Measurements from ENCODE around the gene ALOX5.
"Not testable (repeated sequence)": the region's sequence is repeated elsewhere in the genome, so short reads cannot be mapped to it uniquely, and the experiment has no call there.

ALOX5 gene

DNA sequence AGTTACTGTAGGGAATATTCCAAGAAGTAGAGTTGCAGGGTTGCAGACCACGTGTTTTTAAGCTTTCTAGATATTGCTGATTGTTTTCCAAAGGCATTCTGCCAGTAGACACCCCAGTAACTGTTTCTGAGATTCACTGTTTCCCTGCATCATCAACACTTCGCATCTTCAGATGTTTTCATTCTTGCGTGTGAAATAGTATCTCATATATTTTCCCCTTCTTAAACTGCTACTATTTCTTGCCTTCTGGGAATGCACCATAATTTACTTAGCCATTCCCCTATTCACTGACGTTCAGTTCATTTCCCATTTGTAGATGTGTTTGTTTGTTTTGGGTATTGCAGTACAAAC lies 30.7 kb downstream of the ALOX5 start:
- DNase-seq (ENCODE audit: low spot score): no peak

DNA sequence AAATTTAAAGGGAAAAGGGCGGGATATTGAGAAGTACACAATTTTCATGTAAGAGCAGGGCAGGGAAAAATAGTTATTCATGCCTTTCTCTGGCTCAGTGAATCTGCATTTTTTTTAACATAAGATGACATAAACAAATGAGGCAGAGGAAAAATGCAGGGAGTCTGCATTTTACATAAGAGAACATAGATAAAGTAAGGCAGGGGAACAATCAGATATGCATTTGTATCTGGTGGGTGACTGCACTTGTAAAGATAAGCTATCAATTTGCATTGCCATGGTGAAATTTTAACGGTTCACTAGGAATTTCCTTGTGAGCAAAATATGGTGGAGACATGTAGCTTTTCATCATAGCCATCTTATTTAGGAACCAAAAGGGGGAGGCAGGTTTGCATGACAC lies 33.5 kb downstream of the ALOX5 start:
- no peak for DNase-seq (ENCODE audit: low spot score)

DNA sequence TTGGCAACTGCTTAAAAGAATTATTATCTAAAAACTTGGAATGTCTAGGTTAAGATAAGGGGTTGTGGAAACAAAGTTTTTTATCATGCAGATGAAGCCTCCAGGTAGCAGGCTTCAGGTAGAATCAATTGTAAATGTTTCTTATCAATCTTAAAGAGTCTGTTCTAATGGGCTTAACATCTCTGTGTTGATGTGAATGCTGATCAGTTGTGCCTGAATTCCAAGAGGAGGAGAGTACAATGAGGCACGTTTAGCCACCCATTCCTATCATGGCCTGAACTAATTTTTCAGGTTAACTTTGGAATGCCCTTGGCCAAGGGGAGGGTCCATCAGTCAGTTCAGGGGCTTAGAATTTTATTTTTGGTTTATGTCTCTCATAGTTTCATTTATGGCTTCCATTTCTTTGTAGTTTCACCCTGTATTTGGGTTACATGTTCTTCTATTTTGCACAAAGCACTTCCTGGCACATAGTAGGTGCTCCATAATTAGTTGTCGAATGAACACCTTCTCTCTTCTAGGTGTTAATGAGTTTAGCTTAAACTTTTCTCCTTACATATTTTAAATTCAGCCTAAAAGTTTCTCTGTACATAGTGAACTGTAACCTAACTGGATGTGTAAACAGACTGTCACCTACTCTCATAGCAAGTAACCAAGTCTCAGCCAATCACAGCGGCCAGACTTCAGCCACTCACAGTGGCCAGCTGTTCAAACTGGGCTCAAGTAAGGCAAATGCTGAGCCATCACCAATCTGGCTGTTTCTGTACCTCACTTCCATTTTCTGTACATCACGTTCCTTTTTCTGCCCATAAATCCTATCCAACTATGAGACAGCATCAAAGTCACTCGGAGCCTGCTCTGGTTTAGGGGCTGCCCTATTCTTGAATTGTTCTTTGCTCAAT lies 34.7 kb downstream of the ALOX5 start:
- no peak for DNase-seq (ENCODE audit: low spot score)

DNA sequence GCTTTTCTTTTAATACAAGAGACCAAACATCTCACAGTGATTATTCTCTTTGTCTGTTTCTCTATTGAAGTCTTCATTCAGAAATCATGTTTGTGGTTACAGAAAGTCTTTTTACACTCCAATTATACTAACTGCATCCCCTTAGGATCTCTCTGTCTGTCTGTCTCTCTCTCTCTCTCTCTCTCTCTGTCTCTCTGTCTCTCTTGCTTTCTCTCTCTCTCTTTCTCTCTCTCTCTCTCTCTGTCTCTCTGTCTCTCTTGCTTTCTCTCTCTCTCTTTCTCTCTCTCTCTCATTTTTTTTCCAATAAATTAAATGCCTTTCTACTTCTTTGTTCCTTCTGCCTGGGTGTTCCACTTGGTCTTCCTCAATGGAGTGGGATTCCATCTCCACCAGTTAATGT lies 35.3 kb downstream of the ALOX5 start:
- not testable (repeated sequence) for DNase-seq (ENCODE audit: low spot score)

DNA sequence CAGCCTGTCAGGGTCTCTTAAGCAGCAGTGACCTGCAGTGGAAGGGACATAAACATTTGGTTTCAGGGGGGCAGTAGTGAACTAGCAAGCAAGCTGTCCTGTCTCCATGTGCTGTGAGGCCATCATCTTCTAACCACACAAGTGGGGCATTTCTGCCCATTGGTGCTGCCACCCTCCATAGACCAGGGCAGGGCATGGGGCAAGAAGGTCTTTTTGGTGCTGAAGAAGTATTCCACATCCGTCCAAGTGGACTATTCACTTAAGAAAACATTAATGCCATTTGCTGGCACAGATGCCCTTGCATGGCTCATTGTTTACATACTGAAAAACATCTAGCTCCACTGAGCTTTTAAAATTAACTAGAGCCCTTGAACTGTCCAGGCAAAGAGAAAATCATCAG lies 35.8 kb downstream of the ALOX5 start:
- DNase-seq (ENCODE audit: low spot score): no peak

DNA sequence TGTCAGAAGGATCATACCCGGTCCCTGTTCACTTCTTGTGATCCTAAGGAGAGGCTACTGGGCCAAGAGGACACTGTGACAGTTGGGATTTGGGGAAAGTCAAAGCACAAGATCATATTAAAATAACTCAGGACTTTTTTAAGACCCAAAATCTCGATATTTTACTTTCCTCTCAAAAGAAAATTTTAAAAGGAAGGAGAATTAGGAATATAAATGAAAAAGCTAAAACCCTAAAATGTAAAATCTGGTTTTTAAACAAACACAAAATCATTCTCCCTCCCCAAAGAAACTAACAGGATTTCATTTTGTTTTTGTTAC lies 36.4 kb downstream of the ALOX5 start:
- DNase-seq (ENCODE audit: low spot score): no peak

DNA sequence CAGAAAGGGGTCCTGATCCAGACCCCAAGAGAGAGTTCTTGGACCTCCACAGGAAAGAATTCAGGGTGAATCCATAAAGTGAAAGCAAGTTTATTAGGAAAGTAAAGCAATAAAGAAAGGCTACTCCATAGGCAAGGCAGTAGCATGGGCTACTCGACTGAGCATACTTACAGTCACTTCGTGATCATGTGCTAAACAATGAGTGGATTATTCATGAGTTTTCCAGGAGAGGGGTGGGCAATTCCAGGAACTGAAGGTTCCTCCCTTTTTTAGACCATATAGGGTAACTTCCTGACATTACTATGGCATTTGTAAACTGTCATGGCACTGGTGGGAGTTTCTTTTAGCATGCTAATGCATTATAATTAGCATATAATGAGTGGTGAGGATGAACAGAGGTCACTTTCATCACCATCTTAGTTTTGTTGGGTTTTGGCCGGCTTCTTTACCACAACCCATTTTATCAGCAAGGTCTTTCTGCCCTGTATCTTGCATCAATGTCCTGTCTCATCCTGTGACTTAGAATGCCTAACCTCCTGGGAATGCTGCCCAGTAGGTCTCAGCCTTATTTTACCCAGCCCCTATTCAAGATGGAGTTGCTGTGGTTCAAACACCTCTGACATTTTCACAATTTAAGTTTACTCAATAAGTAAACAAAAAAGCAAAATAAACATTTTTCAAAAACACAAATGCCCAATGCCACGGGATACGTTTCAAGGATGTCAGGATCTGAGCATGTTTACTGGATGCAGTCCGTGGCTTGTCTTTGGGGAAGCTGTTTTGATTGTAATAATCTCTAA lies 37.0 kb downstream of the ALOX5 start:
- DNase-seq (ENCODE audit: low spot score): no peak

DNA sequence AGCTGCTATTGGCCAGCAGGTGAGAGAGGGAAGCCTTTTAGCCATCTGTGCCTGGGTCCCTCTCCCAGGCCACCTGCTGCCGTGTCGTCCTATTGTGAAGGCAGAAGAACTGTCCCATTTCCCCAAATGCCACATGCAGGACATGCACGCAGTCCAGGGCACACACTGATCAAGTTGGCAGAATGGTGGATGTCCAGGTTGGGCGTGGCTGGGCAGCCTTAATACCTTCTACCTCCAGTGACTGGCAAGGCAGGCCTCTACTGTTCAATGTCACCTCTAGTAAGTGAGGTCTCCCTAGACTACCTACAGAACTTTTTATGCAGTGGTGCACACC lies 37.6 kb downstream of the ALOX5 start:
- peak; percentile 44 for DNase-seq (ENCODE audit: low spot score)

DNA sequence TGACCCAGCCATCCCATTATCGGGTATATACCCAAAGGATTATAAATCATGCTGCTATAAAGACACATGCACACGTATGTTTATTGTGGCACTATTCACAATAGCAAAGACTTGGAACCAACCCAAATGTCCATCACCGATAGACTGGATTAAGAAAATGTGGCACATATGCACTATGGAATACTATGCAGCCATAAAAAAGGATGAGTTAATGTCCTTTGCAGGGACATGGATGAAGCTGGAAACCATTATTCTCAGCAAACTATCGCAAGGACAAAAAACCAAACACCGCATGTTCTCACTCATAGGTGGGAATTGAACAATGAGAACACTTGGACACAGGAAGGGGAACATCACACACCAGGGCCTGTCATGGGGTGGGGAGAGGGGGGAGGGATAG lies 41.0 kb downstream of the ALOX5 start:
- not testable (repeated sequence) for DNase-seq (ENCODE audit: low spot score)

DNA sequence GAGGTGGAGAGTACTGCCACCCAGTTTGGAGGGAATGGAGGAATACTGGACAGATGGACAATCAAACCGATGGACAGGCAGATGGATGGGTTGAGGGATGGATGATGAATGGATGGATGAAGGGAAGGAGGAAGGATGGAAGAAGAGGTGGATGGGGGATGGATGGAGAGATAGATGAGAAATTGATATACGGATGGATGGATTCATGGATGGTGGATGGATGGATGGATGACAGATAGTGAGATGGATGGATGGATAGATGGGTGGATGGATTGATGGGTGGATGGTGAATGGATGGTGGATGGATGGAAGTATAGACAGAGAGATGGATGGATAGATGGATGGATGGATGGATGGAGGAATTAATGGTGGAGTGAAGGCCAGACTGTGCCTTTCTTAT lies 42.6 kb downstream of the ALOX5 start:
- DNase-seq (ENCODE audit: low spot score): no peak

DNA sequence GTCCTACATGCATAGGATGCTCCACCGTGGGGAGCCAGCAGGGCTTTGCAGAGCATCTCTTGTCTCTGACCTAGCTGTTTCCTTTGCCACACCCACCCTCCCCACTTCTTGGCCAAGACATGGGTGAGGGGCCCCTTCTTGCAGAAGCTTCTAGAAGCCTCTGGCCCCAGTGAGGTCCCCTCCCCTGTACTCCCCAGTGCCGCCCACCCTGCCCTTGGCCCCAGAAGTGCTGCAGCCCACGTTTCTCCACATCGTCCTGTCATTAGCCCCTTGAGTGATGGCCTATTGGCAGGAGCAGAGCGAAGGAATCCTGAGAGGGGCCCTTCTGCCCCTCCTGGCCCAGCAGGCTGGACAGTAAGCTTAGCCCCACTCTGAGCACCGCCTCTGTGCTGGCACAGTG lies 43.7 kb downstream of the ALOX5 start:
- DNase-seq (ENCODE audit: low spot score): no peak

DNA sequence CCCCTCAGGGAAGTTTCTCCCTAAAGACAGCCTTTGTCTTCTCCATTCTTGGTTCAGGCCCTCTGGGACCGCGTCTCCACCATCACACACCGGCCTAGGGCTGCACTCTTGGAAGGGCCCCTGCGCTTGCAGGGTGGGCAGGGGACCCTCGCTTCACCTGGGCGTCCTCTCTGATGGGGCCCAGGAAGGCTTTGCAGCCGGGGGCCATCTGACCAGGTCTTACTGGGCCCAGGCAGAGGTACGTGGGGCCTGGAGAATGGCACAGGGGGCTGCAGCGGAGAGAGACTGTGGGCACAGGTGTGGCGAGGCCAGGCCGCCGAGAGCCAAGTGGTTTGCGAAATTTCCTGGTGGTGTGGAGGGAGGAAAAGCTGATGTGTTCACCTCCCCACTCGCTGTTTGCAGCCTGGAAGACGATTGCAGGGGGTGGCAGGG lies 44.4 kb downstream of the ALOX5 start:
- no peak for DNase-seq (ENCODE audit: low spot score)

DNA sequence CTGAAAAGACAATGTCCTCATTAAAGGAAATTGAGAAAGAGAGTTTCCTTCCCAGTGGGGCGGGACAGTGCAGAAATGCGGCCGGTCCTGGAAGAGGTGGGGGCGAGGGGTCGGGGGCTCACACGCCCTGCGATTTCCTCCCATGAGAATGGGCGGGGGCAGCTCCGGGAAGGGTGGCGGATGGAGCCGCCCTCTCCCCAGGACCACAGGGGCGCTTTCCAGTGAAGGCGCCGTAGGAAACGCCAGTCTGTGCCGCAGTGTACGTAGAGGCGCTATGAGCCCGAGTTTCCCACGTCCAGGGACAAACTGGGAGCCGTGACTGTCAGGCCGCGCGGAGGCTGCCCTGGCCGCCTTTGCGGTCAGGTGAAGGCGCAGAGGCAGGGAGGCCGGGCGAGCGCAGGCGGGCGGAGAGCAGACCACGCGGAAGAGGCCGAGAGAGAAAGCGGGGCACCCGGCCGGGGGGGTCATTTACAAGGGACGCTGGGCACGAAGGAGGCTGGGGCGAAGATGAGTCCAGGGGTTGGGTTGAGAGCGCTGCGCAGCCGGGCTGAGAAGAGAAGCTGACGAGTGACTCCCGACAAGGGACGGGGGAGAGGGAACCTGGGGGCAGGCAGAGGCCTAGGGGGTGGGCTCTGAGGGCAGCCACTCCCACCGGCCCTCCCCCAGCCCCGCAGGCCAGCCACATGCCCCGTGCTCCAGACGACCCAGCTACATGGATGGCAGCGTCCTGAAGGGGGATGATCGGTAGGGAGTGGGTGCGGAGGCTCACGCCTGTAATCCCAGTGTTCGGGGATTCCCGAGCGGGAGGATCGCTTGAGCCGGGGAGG lies 45.0 kb downstream of the ALOX5 start:
- peak; percentile 46 for DNase-seq (ENCODE audit: low spot score)

DNA sequence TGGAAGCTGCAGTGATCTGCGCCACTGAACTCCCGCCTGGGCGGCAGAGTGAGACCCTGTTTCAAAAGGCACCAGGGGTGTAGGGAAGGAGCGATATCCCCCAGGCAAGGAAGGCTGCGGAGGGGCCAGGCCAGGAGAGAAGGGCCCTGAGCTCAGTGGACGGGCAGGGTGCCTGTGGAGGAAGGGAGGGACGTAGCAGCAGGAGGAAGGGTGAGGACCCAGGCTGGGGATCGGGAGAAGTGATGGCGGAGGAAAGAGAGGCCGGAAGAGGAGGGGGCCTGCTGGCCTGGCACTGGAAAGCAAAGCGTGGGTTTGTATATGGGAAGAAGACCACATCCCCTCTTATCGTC lies 45.6 kb downstream of the ALOX5 start:
- no peak for DNase-seq (ENCODE audit: low spot score)

DNA sequence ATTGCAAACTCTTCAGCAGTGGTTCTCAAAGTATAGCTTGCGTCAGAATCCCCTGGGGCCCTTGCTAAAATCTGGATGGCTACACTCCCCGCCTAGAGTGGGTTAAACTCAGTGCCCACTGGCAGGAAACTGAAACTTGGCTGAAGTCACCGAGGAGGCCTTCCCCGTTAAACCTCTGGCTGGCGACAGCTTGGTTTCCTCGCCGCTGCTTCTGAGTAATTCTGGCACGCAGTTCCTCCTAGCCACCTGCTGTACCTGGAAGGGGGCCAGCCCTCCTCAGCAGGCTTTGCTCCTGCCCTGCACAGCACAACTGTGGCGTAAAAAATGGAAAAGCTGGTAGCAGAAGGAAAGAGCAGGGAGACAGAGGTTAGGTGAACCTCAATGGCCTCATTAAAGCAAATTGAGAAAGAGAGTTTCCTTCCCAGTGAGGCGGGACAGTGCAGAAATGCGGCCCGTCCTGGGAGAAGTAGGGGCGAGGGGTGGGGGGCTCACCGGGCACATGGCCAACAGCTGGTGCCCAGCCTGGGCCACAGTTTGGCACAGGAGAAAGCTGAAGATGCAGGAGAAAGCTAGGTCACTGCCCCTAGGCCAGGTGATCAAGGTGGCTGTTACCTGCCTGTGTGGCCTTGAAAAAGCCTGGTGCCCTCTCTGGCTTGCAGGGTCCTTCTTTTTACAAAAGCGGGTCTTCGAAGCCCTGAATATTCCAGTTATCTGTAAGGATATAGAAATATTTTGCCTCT lies 46.6 kb downstream of the ALOX5 start:
- peak; percentile 74 for DNase-seq (ENCODE audit: low spot score)

DNA sequence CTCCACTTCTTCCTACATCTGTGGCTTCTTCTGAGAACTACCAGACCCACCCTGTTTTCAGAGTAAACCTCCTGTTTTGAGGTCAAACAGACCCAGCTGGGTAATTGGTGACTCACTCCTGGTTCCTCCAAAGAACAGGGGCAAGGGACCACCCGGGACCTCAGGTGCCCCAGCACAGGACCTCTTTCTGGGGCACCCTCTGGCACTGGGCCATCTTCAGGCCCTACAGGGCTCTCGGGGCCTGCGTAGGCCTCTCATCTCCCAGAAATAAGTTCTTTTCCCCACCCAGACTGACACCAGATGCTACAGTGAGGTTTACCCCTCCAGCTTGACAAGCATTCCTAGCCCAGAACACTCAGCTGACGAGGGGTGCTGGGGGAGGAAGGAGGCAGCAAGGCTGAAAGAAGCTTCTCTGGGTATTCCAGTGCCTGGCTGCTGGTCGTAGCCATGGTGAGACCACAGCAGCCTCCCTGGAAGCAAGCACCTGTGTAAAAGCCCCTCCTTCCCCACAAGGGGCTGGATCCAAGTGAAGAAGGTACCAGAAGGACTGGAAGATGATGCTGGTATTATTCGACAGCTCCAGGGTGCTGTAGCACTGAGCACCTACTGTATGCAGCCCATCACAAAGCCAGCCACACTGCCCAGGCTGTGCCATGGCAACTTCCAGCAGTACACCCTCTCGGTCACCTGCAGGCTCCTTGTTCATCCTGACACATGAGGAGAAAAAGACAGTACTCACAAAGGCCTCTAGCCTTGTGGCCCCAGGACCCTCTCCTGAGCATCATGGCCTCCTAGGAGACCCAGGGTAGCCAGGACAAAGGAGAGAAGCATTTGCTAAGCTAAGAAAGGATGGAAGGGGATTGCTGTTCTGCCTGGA lies 47.4 kb downstream of the ALOX5 start:
- DNase-seq (ENCODE audit: low spot score): no peak

DNA sequence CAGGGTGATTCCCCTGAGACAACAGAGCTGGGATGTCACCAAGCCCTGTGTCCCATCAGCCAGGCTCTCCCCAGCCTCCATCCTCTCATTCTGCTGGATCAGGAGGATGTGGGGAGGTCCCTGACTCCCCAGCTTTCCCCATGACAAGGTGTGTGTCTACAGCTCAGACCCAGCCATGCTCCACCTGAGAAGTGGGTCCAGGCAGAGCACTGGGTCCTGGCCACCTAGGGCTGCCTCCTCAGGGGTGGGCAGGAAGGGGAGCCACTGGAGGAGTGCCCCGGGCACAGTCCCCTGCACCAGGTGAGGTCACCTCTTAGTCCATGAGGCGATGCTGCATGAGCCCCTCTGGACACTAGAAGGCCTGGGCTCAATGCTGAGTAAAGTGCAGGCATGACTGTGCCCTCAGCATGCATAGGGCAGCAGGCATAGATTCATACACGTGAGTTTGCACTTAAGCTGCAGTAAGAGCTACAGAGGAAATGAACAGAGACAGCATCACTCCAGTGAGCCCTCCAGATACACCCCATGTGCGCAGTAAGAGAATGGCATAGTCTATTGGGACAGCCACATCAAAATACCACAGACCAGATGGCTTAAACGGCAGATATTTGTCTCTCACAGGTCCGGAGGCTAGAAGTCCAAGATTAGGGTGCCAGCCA lies 48.3 kb downstream of the ALOX5 start:
- no peak for DNase-seq (ENCODE audit: low spot score)

DNA sequence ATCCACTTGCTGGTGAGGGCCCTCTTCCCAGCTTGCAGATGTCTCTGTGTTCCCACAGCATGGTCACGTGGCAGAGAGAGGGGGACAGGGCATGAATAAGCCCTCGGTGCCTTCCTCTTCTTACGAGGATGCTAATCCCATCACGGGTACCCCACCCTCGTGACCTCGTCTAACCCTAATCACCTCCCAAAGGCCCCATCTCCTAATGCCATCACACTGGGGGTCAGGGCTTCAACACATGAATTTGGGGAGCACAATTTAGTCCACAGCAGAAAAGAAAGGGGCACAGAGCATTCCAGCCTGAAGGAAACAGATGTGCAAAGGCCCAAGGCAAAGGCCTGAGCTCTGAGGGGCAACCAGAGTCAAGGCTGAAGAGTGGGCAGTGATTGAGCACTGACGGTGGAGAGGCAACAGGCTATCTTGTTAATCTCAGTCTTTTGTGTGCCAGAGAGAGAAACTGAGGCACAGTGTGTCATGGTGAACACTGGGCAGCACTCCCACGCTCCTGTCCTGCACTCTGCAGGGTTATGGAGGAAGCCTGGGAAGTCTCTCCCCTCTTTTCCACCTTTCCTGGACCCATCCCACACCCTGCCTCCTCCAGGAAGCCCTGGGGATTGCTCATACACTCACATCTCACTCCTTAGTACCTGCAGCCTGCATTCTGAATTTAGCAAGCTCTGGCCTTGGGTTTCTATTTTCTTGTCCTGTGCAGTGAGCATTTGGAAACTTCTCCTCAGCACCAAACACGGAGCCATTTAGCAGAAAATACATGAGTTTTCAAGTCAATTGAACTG lies 49.0 kb downstream of the ALOX5 start:
- DNase-seq (ENCODE audit: low spot score): no peak

DNA sequence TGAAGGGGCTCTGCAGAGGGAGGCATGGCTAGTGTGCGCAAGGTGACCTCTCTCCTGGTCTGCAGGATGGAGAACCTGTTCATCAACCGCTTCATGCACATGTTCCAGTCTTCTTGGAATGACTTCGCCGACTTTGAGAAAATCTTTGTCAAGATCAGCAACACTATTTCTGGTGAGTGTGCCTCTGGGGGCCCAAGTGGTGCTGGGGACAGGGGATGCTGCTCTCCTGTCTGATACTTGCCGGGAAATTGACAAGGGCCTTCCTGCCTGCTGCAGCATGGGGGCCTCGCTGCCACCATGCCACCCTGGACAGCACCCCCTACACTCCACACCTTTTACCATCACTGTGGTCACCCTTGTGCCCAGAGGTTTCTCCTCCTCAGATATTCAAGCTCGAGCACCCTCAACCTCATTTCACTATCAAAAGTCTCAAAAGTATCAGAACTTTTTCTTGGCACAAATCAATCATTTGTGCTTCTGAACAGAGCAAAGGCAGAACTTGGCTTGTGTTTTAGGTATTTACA lies 50.0 kb downstream of the ALOX5 start:
- DNase-seq (ENCODE audit: low spot score): no peak

All from cerebellar cortex (tissue), 1 donor.